Measurements from ENCODE around the gene ROS1.
"Not testable (repeated sequence)": the region's sequence is repeated elsewhere in the genome, so short reads cannot be mapped to it uniquely, and the experiment has no call there.

ROS1 gene

GRCh38 chr6:117380298-117380697 lies 45.4 kb downstream of the ROS1 start:
- DNase-seq (ENCODE audit: low spot score), result no peak

GRCh38 chr6:117375446-117375845 lies 50.3 kb downstream of the ROS1 start:
- no peak for DNase-seq (ENCODE audit: low spot score)

- no peak for DNase-seq (ENCODE audit: low spot score)
Observed at GRCh38 chr6:117373211-117373813, 52.4 kb downstream of the ROS1 start.

- not testable (repeated sequence) for DNase-seq (ENCODE audit: low spot score)
Observed at GRCh38 chr6:117372289-117372688, 53.5 kb downstream of the ROS1 start.

GRCh38 chr6:117371492-117371891 lies 54.2 kb downstream of the ROS1 start:
- no peak for DNase-seq (ENCODE audit: low spot score)

GRCh38 chr6:117359581-117359980 lies 66.2 kb downstream of the ROS1 start:
- DNase-seq (ENCODE audit: low spot score), result no peak

GRCh38 chr6:117354671-117355070 lies 71.1 kb downstream of the ROS1 start:
- DNase-seq (ENCODE audit: low spot score), result no peak

GRCh38 chr6:117352466-117353081 lies 73.2 kb downstream of the ROS1 start:
- DNase-seq (ENCODE audit: low spot score), result no peak

- DNase-seq (ENCODE audit: low spot score), result no peak
Observed at GRCh38 chr6:117351521-117351920, 74.2 kb downstream of the ROS1 start.

GRCh38 chr6:117346142-117346930 lies 79.4 kb downstream of the ROS1 start:
- no peak for DNase-seq (ENCODE audit: low spot score)

- DNase-seq (ENCODE audit: low spot score), result no peak
Observed at GRCh38 chr6:117345292-117345610, 80.5 kb downstream of the ROS1 start.

GRCh38 chr6:117344444-117345291 lies 81.1 kb downstream of the ROS1 start:
- no peak for DNase-seq (ENCODE audit: low spot score)

GRCh38 chr6:117338567-117338966 lies 87.2 kb downstream of the ROS1 start:
- DNase-seq (ENCODE audit: low spot score), result no peak

GRCh38 chr6:117329926-117330325 lies 95.8 kb downstream of the ROS1 start:
- DNase-seq (ENCODE audit: low spot score), result no peak

- no peak for DNase-seq (ENCODE audit: low spot score)
Observed at GRCh38 chr6:117328500-117328899, 97.2 kb downstream of the ROS1 start.

GRCh38 chr6:117328005-117328389 lies 97.7 kb downstream of the ROS1 start:
- DNase-seq (ENCODE audit: low spot score), result no peak

- no peak for DNase-seq (ENCODE audit: low spot score)
Observed at GRCh38 chr6:117327149-117328004, 98.4 kb downstream of the ROS1 start.

GRCh38 chr6:117326396-117326795 lies 99.3 kb downstream of the ROS1 start:
- no peak for DNase-seq (ENCODE audit: low spot score)

GRCh38 chr6:117317261-117317660 lies 108.5 kb downstream of the ROS1 start:
- no peak for DNase-seq (ENCODE audit: low spot score)

GRCh38 chr6:117311726-117312125 lies 114.0 kb downstream of the ROS1 start:
- no peak for DNase-seq (ENCODE audit: low spot score)

- no peak for DNase-seq (ENCODE audit: low spot score)
Observed at GRCh38 chr6:117311310-117311709, 114.4 kb downstream of the ROS1 start.

- no peak for DNase-seq (ENCODE audit: low spot score)
Observed at GRCh38 chr6:117309611-117310010, 116.1 kb downstream of the ROS1 start.

Measured in ecto neural progenitor cell (in vitro differentiated cells).